Caco-2 (cell line): ENCODE measurements around the gene AGAP1. TPM values are rescaled to one million over a fixed set of nuclear protein-coding genes. Genes with fewer than 3 reads are reported as not detected.

ENCODE experiments used
- BruUV-seq: library from RNA; stranded (reverse); fragments of 400-500 nt; replicated peaks from 2 replicates; lab custom pipeline; 2021; lab: Mats Ljungman, UMichigan
- CTCF ChIA-PET: fragments of 300-600 bp; sonication (Branson Sonifier 250); formaldehyde crosslinking; loops from one replicate; lab custom pipeline; 2022; ENCODE audit warnings: antibody characterized with exemption; lab: Charles Lee
- POLR2A ChIA-PET: fragments of 300-600 bp; sonication (Branson Sonifier 250); formaldehyde crosslinking; loops from one replicate; lab custom pipeline; 2022; ENCODE audit warnings: antibody characterized with exemption; lab: Charles Lee
- DNase-seq, 2 experiments: peaks; one replicate each; pipeline versions ENCODE4 v3.0.0 to v3.0.0-alpha.2; 2020 to 2022
- H3K27me3 ChIP-seq: replicated peaks from 2 replicates; pipeline ENCODE4 v1.6.0; 2011; ENCODE audit warnings: low read length; ENCODE audit not compliant: control insufficient read depth, insufficient read depth
- H3K36me3 ChIP-seq: 2 replicates; pipeline ENCODE4 v1.5.1; 2011; ENCODE audit warnings: low read length; ENCODE audit not compliant: control insufficient read depth, insufficient read depth
- H3K4me1 ChIP-seq: fragments of 250-450 bp; sonication (Bioruptor Pico); 2 replicates; pipeline ENCODE4 v1.5.1; 2020; ENCODE audit warnings: mild to moderate bottlenecking
- H3K4me3 ChIP-seq: 2 replicates; pipeline ENCODE4 v1.5.1; 2011; ENCODE audit warnings: low read depth, mild to moderate bottlenecking, control low read depth, low read length
- H3K9me3 ChIP-seq: fragments of 250-450 bp; sonication (Bioruptor Pico); 2 replicates; pipeline ENCODE4 v1.5.1; 2020; ENCODE audit warnings: mild to moderate bottlenecking, moderate library complexity
- H3K27ac Mint-ChIP-seq: one replicate; pipeline ENCODE4 v1.8.0; 2022; ENCODE audit warnings: mixed read lengths; ENCODE audit not compliant: unreplicated experiment
- H3K27me3 Mint-ChIP-seq: one replicate; pipeline ENCODE4 v1.8.0; 2022; ENCODE audit warnings: mixed read lengths; ENCODE audit not compliant: insufficient read depth, unreplicated experiment
- H3K36me3 Mint-ChIP-seq: one replicate; pipeline ENCODE4 v1.8.0; 2022; ENCODE audit warnings: mild to moderate bottlenecking, mixed read lengths; ENCODE audit not compliant: insufficient read depth, unreplicated experiment
- H3K4me1 Mint-ChIP-seq: one replicate; pipeline ENCODE4 v1.8.0; 2022; ENCODE audit warnings: low read depth, mixed read lengths; ENCODE audit not compliant: unreplicated experiment
- H3K4me3 Mint-ChIP-seq: one replicate; pipeline ENCODE4 v1.8.0; 2022; ENCODE audit warnings: mild to moderate bottlenecking, moderate library complexity, mixed read lengths; ENCODE audit not compliant: unreplicated experiment
- H3K9me3 Mint-ChIP-seq: one replicate; pipeline ENCODE4 v1.8.0; 2022; ENCODE audit warnings: mixed read lengths; ENCODE audit not compliant: unreplicated experiment
- CTCF ChIP-seq, 2 experiments: fragments of 200-600 bp in 1 of 2; IDR thresholded peaks; 1 replicate in 1 of 2; 2 replicates in 1 of 2; pipeline versions ENCODE4 v1.5.1 to v1.8.0; 2011 to 2022; ENCODE audit warnings: antibody characterized with exemption in 1 of 2, control low read depth in 1 of 2, inconsistent platforms in 1 of 2, low read depth in 1 of 2, low read length in 1 of 2, mild to moderate bottlenecking in 1 of 2, moderate library complexity in 1 of 2; ENCODE audit not compliant: insufficient read depth in 1 of 2, severe bottlenecking in 1 of 2, unreplicated experiment in 1 of 2
- intact Hi-C: fragments of 100-400 bp; cut with micrococcal nuclease; formaldehyde crosslinking; loops from one replicate; pipeline ENCODE4 v1.10.0; 2022; ENCODE audit not compliant: unreplicated experiment
- total RNA-seq: library from RNA; stranded (reverse); gene quantifications from 2 replicates; pipeline ENCODE4 v1.2.3, GENCODE V29; 2022

The AGAP1 gene
- total RNA-seq, 1 experiment from 2014 or later, result 41.7 TPM

GRCh38 chr2:235989591-235989990, 495.7 kb downstream of the AGAP1 start:
- Mint-ChIP-seq H3K4me3 (no peak overlapping the region), H3K36me3 (no peaks in the 10 kb centered on the region), H3K4me1 (no peaks in the 10 kb centered on the region), H3K27me3 (no peaks in the 10 kb centered on the region), H3K9me3 (no peaks in the 10 kb centered on the region), H3K27ac (no peak overlapping the region)
- TF ChIP-seq CTCF (IDR thresholded peaks at IDR 0.05; ENCODE audit: insufficient read depth in 1 of 2, low read depth in 1 of 2, low read length in 1 of 2, severe bottlenecking in 1 of 2, unreplicated experiment in 1 of 2), result no peak
- BruUV-seq, result no TSS peak
- DNase-seq, result no peak
- Histone ChIP-seq H3K4me1 (no peaks in the 10 kb centered on the region), H3K27me3 (no peaks in the 10 kb centered on the region), H3K4me3 (no peak overlapping the region), H3K9me3 (no peaks in the 10 kb centered on the region), H3K36me3 (no peaks in the 10 kb centered on the region)
- POLR2A ChIA-PET, result no interaction called here
- intact Hi-C loops, result no loop called here
- CTCF ChIA-PET, result no interaction called here

GRCh38 chr2:235990344-235990743, 496.5 kb downstream of the AGAP1 start:
- POLR2A ChIA-PET, result no interaction called here

GRCh38 chr2:235992024-235992423, 498.2 kb downstream of the AGAP1 start:
- H3K27ac Mint-ChIP-seq, result no peak overlapping the region
- no TSS peak for BruUV-seq
- no peaks in the 10 kb centered on the region for H3K36me3 Mint-ChIP-seq
- H3K9me3 Mint-ChIP-seq, result no peaks in the 10 kb centered on the region
- H3K4me3 Mint-ChIP-seq, result no peak overlapping the region
- CTCF ChIA-PET, result no interaction called here
- H3K4me1 ChIP-seq, result no peaks in the 10 kb centered on the region
- TF ChIP-seq CTCF (IDR thresholded peaks at IDR 0.05; ENCODE audit: insufficient read depth in 1 of 2, low read depth in 1 of 2, low read length in 1 of 2, severe bottlenecking in 1 of 2, unreplicated experiment in 1 of 2), result no peak
- no peak overlapping the region for H3K4me3 ChIP-seq
- H3K4me1 Mint-ChIP-seq, result no peaks in the 10 kb centered on the region
- no peaks in the 10 kb centered on the region for H3K27me3 ChIP-seq
- no peaks in the 10 kb centered on the region for H3K9me3 ChIP-seq
- H3K36me3 ChIP-seq, result no peaks in the 10 kb centered on the region
- POLR2A ChIA-PET, result no interaction called here
- H3K27me3 Mint-ChIP-seq, result no peaks in the 10 kb centered on the region
- intact Hi-C loops, result no loop called here
- no peak for DNase-seq

More at GRCh38 chr2:235990344-235990743, 496.5 kb downstream of the AGAP1 start:
- Histone ChIP-seq H3K36me3 (no peaks in the 10 kb centered on the region), H3K9me3 (no peaks in the 10 kb centered on the region), H3K4me1 (no peaks in the 10 kb centered on the region), H3K27me3 (no peaks in the 10 kb centered on the region), H3K4me3 (no peak overlapping the region)
- H3K27me3 Mint-ChIP-seq, result no peaks in the 10 kb centered on the region
- intact Hi-C loops, result no loop called here
- DNase-seq, result no peak
- no TSS peak for BruUV-seq
- no peak overlapping the region for H3K4me3 Mint-ChIP-seq
- CTCF ChIA-PET, result no interaction called here
- TF ChIP-seq CTCF (IDR thresholded peaks at IDR 0.05; ENCODE audit: insufficient read depth in 1 of 2, low read depth in 1 of 2, low read length in 1 of 2, severe bottlenecking in 1 of 2, unreplicated experiment in 1 of 2), result no peak
- H3K9me3 Mint-ChIP-seq, result no peaks in the 10 kb centered on the region
- no peaks in the 10 kb centered on the region for H3K4me1 Mint-ChIP-seq
- no peak overlapping the region for H3K27ac Mint-ChIP-seq
- no peaks in the 10 kb centered on the region for H3K36me3 Mint-ChIP-seq
